Hindlimb muscle (tissue), 1 donor: ENCODE data around the gene NME8. TPM values are rescaled to one million over a fixed set of nuclear protein-coding genes. Genes with fewer than 3 reads are reported as not detected.

Source experiments
- DNase-seq: peaks from one replicate; pipeline ENCODE4 v3.0.0-alpha.2; 2013
- polyA plus RNA-seq: library from polyadenylated mRNA; unstranded; fragments of 120-200 nt; gene quantifications from one replicate; pipeline ENCODE4 v1.2.1, GENCODE V29; 2013; ENCODE audit not compliant: insufficient read length

NME8 gene
- polyA plus RNA-seq, 1 donor, result not detected

DNA sequence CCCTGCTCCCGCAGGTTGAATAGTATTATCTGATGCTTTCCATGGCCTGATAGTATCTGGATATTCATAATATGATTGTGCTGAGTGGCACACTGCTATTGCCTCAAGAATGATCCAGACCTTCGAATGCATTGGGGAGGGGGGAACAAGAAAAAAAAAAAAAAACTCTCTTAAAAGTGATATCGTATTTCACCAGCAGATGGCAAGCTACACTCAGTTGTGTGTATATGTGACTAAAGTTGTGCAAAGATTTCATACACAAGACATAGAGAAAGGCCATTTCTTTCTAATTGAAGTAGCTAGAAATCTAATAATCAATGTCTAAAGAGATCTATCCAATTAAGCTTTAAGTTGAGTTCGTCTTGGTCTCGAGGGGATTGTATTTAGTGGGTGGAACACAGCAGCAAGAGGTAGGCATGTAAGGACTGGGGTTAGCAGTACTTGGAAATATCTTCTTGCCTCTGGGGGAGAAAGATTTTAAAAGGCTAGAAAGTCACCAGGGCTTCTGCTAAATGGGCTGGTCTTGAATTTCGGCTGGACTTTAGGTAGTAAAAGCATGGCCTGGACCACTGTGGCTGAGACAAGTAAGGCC is 52.9 kb downstream of the NME8 start:
- no peak for DNase-seq

DNA sequence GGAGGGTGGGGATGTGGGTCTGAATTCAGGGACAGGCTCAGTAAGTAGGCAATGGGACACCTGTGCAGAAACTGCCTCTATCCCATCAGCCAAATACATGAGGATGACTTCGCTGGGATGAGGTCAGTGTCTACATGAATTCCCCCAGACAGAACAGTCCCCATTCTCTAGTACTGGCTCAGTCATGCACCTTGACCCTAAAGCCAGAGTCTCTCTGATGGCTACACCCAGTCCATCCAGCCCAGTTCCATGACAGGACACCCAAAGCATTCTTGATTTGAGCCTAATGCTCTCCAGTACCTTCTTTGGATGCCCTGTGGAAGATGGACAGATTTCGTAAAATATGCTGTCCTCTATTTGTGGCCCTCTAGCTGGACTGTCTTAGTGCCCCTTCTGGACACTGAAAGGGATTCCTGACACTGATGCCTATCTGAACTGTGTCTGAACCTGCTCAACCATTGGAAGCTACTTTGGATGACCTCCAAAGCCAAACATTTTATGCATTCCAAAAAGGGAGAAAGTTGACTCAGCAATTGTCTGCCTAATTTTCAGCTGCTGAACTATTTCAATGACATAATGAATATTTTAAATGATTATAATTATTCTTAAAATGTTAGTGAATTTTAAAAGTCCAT is 53.6 kb downstream of the NME8 start:
- DNase-seq, result no peak

DNA sequence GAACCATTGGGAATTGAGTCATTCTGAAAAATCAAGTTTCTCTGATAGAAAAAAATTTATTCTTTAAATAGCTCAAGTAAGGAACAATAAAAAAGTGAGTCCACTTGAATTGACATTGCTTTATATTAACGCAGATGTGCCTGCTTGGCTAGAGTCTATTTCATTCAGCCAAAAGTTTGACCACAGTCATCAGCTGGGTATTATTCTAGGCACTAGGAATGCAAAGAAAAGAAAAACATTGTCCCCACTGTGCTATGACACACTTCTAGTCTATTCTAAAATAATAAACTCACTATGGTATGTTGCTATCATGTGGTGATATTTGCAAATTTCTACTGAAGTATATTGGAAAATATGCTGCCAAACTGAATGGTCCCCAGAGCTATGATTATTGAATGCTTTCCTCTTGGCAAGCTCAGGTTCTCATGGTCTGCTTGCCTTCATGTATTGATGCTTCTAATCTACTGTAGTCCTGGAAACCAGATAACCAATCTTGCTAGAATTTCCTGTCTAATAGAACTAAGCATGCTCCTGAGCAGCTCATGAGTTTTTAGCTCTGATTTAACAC is 59.9 kb downstream of the NME8 start:
- DNase-seq, result no peak

DNA sequence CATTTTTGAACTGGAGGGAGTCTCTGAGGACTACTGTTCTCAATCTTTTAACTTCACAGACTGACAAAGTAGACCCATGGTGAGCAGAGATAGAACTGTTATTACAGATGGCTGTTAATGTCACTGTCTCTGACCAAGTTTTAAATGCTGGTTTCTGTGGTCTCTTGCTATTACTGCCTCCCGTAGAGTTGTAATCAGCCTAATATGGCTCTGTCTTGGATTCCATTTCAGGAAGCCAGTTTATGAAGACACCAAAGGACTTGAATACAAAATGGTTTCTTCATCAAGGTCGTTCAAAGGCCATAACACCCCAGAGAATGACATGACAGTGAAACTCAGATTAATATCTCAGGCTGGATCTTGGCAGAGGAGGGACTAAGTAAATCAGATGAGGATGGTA is 64.4 kb downstream of the NME8 start:
- no peak for DNase-seq

DNA sequence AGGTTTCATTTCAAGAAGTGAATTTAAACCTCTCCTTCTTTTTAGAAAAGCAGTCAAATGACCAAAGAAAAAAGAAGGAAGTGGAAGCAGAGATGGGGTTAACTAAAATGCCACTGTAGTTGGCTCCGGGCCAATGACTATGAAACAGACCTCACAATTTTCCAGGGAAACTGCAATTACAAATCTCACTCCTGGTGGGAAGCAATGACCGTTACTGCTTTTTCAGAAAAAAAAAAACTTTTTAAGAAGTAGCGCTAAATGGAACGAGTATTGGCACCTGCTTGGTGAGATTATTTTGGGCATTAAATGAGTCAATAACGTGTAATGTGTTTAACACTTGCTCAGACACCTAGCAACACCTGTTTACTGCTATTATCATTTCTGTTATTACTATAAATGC is 67.0 kb downstream of the NME8 start:
- peak; percentile 62 for DNase-seq

DNA sequence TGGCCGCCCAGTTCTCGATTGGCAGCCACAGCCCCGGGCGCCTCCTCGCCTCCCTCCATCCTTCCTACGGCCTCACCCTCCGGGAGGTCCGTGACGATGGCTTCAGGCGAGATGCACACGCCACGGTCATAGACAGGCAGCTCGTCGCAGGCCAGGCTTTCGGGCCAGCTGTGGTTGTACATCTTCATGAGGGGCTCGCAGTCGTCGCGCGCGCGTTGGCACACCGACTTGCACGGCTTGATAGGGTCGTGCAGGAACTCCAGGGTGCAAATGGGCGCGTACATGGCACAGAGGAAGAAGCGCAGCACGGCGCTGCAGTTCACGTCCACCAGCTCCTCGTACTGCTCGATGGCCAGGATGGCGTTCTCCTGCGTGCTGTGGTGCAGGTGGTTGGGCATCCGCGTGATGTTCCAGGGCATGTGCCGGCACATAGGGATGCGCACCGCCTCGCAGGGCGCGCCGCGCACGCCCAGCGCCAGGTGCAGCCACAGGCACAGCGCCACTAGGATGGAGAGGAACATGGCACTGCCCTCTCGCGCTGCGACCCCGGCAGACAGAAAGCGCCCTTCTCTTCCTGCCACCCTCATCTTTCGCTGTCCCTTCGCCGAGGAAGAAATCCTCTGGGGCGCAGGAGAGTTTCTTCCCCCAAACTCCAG is 67.7 kb downstream of the NME8 start:
- peak; percentile 57 for DNase-seq

DNA sequence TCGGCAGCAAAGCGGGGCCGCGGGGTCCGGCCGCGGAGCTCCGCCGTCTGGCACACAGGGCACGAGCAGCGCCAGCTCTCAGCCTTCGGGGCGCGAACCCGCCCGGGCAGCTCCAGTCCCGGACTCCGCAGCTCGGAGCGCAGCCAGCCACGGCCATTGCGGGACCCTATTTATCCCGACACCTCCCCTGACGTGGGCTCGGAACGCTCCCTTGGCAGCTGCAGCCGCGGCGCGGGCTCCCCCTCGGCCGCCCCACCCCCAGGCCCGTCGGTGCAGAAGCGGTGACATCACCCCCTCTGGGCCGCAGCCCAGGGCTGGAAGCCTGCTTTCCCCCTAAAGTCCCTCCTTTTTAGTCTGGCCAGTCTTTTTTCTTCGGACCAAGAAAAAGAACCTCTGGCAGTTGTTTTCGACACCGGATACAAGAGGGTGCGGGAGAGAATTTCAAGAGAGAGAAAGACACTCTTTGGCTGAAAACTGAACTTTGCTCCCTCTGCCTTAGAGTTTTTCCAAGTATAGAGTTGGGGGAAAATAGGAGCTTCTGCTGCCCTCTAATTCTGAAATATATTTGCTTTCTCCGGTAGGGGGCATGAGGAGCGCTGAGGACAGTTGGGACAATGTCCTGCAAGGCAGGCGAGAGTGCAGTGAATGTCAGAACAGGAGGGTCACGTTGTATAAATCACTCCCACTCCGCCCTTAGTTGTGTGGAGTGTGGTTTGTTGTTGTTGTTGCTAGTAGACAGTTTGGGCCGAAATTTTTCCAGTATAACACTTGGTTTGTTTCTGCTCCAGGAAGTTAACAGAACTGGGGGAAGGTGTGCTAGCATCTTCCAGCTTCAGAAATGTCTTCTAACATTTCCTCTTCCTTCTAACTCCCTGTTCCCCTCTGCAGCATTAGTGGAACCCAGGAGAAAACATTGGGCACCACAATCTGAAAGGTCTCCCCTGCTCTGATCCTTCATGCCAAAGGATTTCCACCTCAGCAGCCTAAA is 68.6 kb downstream of the NME8 start, which contains the start of gene SFRP4:
TSS of gene SFRP4 (minus strand) at position 145 of the 988 bp plus-strand sequence. CDS start 280 bp downstream, outside the sequence.
- DNase-seq, result peak; percentile 91

DNA sequence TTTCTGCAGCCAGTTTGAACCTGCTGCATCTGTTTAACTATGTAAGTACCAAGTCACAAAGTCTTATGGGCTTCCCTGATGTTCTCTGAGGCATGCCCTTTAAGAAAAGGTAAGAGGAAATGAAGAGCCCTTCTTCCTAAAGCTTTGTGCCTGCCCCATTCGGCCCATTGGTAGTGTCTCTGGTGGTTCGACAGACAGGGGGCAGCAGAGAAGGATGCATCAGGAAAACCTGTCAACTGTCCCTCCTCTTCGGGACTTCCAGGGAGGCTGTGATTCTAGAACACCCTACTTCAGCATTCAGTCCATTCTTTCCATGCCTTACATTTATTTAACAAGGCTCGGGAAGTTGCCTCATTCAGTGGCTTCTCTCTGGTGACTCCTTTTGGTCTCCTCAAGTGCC is 70.1 kb downstream of the NME8 start:
- no peak for DNase-seq

DNA sequence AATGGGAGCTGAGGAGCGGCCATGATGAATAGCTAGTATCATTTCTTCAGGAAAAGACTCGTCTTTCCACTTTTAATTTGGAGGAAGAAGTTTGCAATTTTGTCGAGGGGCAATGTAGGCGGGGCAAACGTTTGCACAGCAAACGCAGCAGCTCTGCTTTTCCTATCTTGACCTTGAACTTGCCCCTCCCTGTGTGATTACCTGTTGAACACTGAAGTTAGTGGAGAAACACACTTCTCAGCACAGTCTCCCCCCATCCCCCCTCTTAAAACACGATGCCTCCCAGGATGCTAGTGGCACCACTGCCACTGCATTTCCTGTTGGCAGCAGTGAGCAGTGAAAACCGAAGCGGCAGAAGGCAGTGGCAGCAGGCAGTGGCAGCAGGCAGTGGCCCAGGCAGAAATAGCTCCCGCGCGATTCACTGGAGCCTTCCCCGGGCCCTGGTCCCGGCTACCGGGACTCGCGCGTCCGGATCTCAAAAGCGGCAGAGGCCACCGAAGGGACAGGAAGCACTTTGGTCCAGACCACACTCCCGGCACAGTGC is 72.0 kb downstream of the NME8 start, which contains the start of gene EPDR1:
TSS of gene EPDR1 (plus strand) at position 336 of the 544 bp plus-strand sequence. CDS start 300 bp downstream, outside the sequence.
- DNase-seq, result peak; percentile 53

DNA sequence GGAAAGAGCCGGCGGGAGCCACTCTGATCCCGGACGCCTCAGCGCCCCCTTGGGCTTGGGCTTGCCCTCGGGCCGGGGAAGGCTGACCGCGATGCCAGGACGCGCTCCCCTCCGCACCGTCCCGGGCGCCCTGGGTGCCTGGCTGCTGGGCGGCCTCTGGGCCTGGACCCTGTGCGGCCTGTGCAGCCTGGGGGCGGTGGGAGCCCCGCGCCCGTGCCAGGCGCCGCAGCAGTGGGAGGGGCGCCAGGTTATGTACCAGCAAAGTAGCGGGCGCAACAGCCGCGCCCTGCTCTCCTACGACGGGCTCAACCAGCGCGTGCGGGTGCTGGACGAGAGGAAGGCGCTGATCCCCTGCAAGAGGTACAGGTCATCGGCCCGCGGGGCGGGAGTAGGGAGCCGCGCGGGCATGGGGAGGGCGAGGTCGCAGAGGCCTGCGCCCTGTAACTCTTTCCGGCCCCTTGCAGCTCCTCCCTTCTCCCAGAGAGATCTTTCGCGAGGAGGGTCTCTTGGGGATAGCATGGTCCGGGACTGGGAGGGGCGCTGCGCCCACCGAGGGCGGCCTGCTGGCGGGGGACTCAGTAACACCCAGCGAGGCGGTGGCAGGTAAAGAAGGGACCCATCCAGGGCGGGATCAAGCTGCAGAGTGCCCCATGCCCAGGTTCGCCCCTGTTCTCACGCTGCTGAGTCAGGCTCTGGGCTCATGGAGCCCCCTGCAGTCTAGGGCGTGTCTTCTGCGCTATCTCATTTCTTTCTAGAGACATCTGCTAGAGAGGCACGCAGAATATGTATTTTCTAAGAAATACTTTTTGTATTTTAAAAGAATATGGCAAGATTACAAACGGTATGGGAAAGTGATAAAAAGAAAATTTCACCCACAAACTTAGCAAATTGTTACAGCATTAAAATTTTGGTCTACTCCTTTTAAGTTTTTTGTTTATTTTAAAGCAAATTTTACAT is 72.7 kb downstream of the NME8 start:
- DNase-seq, result peak; percentile 63

DNA sequence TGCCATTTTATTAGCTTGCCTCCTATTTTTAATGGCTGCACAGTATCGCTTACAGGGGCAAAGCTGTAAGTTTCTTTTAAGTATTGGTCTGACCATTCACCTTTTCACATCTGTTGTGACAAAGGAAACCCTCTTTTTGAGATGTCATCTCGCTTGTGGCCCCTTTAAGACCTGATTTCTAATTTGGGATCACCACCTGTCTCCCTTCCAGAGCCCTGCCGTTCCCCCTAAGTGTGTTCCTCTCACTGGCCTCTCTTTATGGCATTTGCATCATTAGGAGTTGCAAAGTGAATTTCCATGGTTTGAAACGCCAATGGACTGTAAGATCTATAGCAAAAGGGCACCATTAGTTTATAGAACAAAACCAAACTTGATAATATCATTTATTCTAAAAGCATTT is 73.5 kb downstream of the NME8 start:
- DNase-seq, result no peak

DNA sequence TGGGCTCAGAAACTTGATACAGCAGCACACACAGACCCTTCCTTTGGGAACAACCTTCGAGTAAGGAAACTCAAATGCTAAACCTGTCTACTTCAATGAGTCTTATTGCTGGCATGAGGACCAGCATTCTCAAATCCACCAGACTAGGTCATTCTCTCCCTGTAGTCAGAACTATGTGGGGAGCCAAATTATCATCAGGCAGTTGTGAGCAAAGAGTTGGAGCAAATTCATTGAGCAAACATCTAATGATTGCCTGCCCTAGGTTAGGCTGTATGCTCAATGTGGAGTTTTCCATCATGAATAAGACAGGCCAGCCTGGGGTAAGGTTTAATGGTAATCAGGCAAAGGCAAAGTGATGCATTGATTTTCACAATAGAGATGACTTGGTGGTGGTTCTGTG is 75.6 kb downstream of the NME8 start:
- peak; percentile 35 for DNase-seq

DNA sequence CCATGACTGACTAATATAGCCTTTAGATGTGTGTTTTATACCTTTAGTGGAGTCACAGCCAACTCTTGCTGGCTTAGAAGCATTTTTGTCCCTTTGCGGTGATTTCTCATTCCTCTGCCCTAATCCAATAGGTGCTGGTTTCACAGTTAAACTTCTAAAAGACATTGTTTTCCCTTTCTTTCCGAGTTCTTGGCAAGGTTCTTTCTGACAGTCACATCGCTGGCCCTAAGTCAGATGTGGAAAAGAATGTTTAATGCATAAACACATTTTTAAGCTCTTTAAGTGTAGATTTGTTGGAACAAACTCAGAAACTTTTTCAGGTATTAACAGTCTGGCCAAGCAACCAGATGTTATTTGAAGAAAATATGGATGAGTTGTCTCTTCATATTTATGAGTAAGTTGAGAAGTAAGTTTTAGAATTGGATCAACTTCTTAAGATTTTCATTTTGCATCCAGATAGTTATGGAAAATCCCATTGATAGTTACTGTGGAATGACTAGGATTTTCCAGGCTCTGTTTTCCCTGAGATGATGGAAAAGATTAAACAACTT is 76.2 kb downstream of the NME8 start:
- DNase-seq, result peak; percentile 77

DNA sequence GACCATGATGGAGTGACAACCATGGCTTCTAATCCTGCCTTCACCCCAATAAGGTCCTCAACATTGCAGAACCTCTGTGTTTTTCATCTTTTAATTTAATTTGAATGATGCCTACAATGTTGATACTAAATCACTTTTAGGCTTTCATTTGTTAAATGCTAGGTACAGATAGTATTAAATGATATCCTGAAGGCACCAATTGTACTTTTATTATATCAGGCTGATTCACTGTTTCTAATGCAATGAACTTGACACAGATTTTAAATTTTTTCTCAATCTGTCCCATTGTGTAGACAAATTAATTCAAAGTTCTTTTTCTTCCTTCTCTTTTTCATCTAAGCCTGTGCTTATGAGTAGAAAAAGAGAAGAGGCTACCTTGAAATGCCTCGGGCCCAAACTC is 77.2 kb downstream of the NME8 start:
- no peak for DNase-seq

DNA sequence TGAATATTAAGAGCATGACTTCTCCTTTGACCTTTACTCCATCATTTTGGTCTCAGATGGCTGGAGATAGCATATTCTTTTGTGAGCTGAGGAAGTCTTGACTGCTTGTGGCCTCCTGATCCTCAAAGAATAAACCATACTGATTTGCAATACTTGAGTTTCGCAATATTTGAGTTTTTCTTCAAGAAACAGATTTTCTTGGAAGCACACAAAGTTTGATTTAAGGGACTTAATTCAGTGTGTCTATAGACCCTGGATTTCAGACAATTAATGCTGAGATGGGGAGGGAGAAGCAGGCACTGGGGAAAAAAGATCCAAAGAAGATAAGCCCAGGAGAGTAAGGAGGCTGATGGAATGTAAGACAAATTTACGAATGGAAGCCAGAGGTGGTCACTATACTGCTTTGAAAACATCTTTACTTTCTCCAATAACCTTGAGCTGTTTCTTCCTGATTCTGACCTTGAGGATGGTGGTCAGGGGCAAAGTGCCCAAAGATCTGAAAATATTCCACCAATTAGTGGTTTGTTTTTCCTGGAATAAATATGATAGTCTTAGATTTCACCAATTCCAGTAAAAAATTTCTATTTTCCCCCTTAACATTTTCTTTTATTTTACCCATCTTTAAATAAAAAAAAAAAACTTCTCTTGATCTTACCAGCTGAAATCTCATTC is 79.5 kb downstream of the NME8 start:
- no peak for DNase-seq

DNA sequence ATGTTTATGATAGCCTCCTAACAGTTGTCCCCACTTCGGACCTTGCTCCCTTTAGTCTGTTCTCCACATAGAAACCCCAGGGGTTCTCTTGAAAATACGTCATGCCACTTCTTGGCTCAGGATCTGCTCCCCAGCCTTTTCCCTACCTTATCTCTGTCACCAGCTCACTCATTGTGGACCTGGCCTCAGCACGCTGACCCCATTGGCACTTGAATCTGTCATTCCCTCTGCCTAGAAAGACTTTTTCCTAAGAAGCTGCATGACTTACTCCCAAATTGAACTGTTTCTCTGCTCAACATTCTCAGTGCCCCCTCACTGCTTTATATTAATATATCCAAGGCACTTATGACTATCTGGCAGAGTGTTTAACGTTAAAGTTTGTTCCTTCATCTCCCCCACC is 80.5 kb downstream of the NME8 start:
- no peak for DNase-seq

DNA sequence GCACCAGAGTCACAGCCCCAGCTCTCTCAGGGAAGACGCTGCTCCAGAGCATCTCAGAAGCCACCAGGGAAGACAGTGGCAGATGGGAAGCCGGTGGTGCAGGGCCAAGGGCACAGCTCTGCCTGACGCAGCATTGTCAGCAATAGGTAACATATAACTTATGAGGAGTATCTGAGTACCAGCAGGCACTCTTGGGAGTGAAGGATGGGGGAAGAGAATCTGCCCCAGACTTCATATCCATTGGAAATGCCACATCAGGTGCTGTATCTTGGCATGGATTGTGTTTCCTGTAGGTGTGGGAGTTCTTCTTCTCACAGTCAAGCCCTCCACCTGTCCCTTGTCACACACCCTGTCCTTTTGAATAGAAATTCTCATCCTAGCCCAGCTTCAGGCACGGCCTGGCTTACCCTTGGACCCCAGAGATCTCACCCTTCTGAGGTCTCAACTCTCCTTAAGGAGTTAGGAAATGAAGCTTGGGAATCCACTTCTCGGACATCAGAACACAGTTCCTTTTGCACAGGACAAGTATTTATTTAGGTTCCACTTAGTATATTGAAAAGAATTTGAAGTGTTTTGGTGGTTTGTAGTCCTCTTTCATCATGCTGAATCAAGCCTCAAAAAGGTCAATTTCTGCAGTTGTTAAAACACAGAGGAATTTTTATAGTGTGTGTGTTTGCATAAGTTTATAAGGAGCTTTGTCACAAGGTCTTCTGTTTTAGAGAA is 82.0 kb downstream of the NME8 start:
- DNase-seq, result no peak

DNA sequence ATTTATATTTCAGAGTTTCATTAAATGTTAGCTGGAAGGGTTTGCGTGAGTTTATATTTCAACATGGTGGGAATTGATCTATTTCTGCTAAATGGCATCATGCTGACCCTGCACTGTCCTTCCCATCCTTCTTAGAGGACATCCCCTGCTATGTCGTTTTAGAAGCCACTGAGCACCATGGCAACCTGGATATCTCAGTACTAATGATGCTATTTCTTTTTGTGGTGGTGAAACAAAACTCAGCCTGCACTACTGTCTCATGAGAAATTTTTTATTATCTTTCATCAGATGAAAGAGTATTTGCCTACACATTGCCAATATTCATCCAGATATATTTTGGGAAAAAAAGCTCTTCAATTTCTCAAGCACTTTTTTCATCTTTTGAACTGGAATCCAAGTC is 84.1 kb downstream of the NME8 start:
- DNase-seq, result no peak

DNA sequence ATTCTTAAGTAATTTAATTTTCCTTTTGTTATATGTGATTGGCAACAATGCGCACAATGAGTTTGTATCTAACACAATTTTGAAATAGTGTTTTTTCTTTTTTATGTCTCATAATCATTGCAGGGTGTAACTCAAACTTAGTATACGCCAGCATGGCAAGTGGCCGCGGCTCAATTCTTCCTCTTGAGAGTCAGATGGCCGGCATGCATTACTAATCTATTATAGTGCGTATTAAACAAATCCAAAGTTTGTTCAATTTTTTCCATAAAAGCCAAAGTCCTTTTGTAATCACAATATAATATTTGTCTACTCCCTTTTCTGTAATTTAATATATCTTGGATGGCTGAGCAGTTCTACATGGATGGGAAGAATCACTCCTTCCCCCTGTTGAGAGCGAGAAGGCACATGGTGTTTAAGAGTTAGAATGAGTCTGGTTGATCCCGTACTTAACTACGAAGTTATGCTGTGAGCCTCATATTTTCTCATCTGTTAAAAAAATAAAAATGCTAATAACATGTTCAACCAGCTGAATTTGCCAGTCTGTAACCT is 84.7 kb downstream of the NME8 start:
- no peak for DNase-seq
